HepG2 (cell line): ENCODE data around the gene SORBS2. TPM values are rescaled to one million over a fixed set of nuclear protein-coding genes. Genes with fewer than 3 reads are reported as not detected.

Experiments
- ARID5B ChIP-seq: IDR thresholded peaks from 2 replicates; pipeline ENCODE4 v1.4.0; 2020; ENCODE audit warnings: mild to moderate bottlenecking, missing genetic modification reagents
- ELF3 ChIP-seq: IDR thresholded peaks from 2 replicates; pipeline ENCODE4 v1.6.1; 2016; ENCODE audit warnings: missing genetic modification reagents, missing compliant biosample characterization
- KLF11 ChIP-seq: IDR thresholded peaks from 2 replicates; pipeline ENCODE4 v1.6.1; 2016; ENCODE audit warnings: missing compliant biosample characterization
- KLF6 ChIP-seq: IDR thresholded peaks from 2 replicates; pipeline ENCODE4 v1.8.0; 2016; ENCODE audit warnings: missing biosample characterization, missing genetic modification reagents
- MLXIP ChIP-seq: sonication (generic); formaldehyde crosslinking; IDR thresholded peaks from 2 replicates; pipeline ENCODE4 v1.9.0; 2021; ENCODE audit warnings: missing genetic modification reagents, borderline replicate concordance
- NR2F6 ChIP-seq, 2 experiments: IDR thresholded peaks; 2 replicates each; pipeline ENCODE4 v1.6.1; 2016; ENCODE audit warnings: antibody characterized with exemption in 1 of 2, mild to moderate bottlenecking in 1 of 2
- REPIN1 ChIP-seq: sonication (generic); formaldehyde crosslinking; IDR thresholded peaks from 2 replicates; pipeline ENCODE4 v1.8.0; 2022; ENCODE audit warnings: missing genetic modification reagents, low read depth, mild to moderate bottlenecking, borderline replicate concordance
- SP4 ChIP-seq: sonication (generic); formaldehyde crosslinking; IDR thresholded peaks from 2 replicates; pipeline ENCODE4 v1.8.1; 2023; ENCODE audit warnings: mild to moderate bottlenecking, missing genetic modification reagents
- TBX2 ChIP-seq: sonication (generic); formaldehyde crosslinking; IDR thresholded peaks from 2 replicates; pipeline ENCODE4 v1.5.0; 2020; ENCODE audit warnings: missing genetic modification reagents, mild to moderate bottlenecking, borderline replicate concordance
- THRA ChIP-seq: sonication (generic); formaldehyde crosslinking; IDR thresholded peaks from 2 replicates; pipeline ENCODE4 v1.4.0; 2020; ENCODE audit warnings: missing genetic modification reagents, borderline replicate concordance
- polyA plus RNA-seq, 8 experiments: library from polyadenylated mRNA; depleted of rRNA in 3 of 8; stranded (reverse) in 7 of 8; unstranded in 1 of 8; fragments of >200 nt; fragmentation: Illumina TruSeq in 4 of 8; extraction: Trizol in 4 of 8; gene quantifications; 2 replicates each; pipeline versions ENCODE4 v1.2.1 to v1.2.3, GENCODE V29; 2011 to 2016; ENCODE audit warnings: low read depth in 4 of 8, missing spikeins in 1 of 8, mixed read lengths in 1 of 8; ENCODE audit not compliant: insufficient read depth in 1 of 8
- total RNA-seq, 5 experiments: library from RNA; depleted of rRNA; stranded (reverse); fragments of >200 nt; fragmentation: Illumina TruSeq; extraction: Trizol; gene quantifications; 2 replicates each; pipeline ENCODE4 v1.2.3, GENCODE V29; 2016; ENCODE audit warnings: low read depth in 1 of 5

The SORBS2 gene
- total and polyA plus RNA-seq, 2 of the 13 experiments (the other 11 are each of a cell fraction or from before 2014, with no cell fraction given), result 25.0 to 80.5 TPM

- TF ChIP-seq ARID5B (CRISPR knock-in tag), result peak; percentile 79
- TF ChIP-seq MLXIP (CRISPR knock-in tag), result no peak
- no peak for TF ChIP-seq KLF11 (CRISPR knock-in tag)
- peak; percentile 59; the same call in 1 of the 2 replicates for TF ChIP-seq ELF3 (CRISPR knock-in tag)
- TF ChIP-seq SP4 (CRISPR knock-in tag), result peak; percentile 19; the same call in 1 of the 2 replicates
- peak; percentile 61; the same call in 1 of the 2 replicates for TF ChIP-seq KLF6 (CRISPR knock-in tag)
- TF ChIP-seq THRA, result peak; percentile 25; the same call in 1 of the 2 replicates
- TF ChIP-seq NR2F6 (IDR thresholded peaks at IDR 0.05), result no peak
- peak; percentile 39; the same call in 1 of the 2 replicates for TF ChIP-seq NR2F6 (CRISPR knock-in tag; IDR thresholded peaks at IDR 0.05)
- peak; percentile 67; the same call in 1 of the 2 replicates for TF ChIP-seq REPIN1 (CRISPR knock-in tag)
- peak; percentile 62; the same call in 1 of the 2 replicates for TF ChIP-seq TBX2
Measured at GRCh38 chr4:185709802-185710486, 102.0 kb downstream of the SORBS2 start (continued).
